Mesenchymal stem cell (in vitro differentiated cells and primary cell): ENCODE results near the gene ZNF574.
"Not testable (repeated sequence)": the region's sequence is repeated elsewhere in the genome, so short reads cannot be mapped to it uniquely, and the experiment has no call there.

Source experiments
- DNase-seq: peaks from one replicate; pipeline ENCODE4 v3.0.0-alpha.2; 2013
- H2AFZ ChIP-seq: one replicate; pipeline ENCODE4 v1.6.1; 2013; ENCODE audit warnings: low read depth, mild to moderate bottlenecking, control low read depth, inconsistent platforms, low read length, moderate library complexity
- H2AK5ac ChIP-seq: 2 replicates; pipeline ENCODE4 v1.6.1; 2013; ENCODE audit warnings: low read length, moderate library complexity, mild to moderate bottlenecking, inconsistent platforms; ENCODE audit not compliant: severe bottlenecking
- H2BK120ac ChIP-seq: one replicate; pipeline ENCODE4 v1.6.1; 2013; ENCODE audit warnings: low read depth, mild to moderate bottlenecking, inconsistent platforms, low read length, moderate library complexity
- H2BK12ac ChIP-seq, 2 experiments: one replicate each; pipeline ENCODE4 v1.6.1; 2013; ENCODE audit warnings: inconsistent platforms in 2 of 2, low read length in 2 of 2, mild to moderate bottlenecking in 2 of 2, moderate library complexity in 2 of 2, control low read depth in 1 of 2
- H2BK15ac ChIP-seq: one replicate; pipeline ENCODE4 v1.6.1; 2013; ENCODE audit warnings: mild to moderate bottlenecking, low read depth, inconsistent platforms; ENCODE audit not compliant: poor library complexity, severe bottlenecking
- H2BK5ac ChIP-seq: 2 replicates; pipeline ENCODE4 v1.6.1; 2013; ENCODE audit warnings: low read depth, mild to moderate bottlenecking, low read length, control low read depth, inconsistent platforms; ENCODE audit not compliant: poor library complexity, severe bottlenecking
- H3K14ac ChIP-seq, 2 experiments: one replicate each; pipeline ENCODE4 v1.6.1; 2013; ENCODE audit warnings: inconsistent platforms in 2 of 2, low read length in 2 of 2, control low read depth in 1 of 2, mild to moderate bottlenecking in 1 of 2, moderate library complexity in 1 of 2
- H3K18ac ChIP-seq, 2 experiments: one replicate each; pipeline ENCODE4 v1.6.1; 2013; ENCODE audit warnings: inconsistent platforms in 2 of 2, low read length in 2 of 2, control low read depth in 1 of 2, low read depth in 1 of 2, mild to moderate bottlenecking in 1 of 2
- H3K23ac ChIP-seq, 2 experiments: one replicate each; pipeline ENCODE4 v1.6.1; 2013; ENCODE audit warnings: inconsistent platforms in 2 of 2, low read length in 2 of 2, mild to moderate bottlenecking in 2 of 2, moderate library complexity in 2 of 2, control low read depth in 1 of 2
- H3K27ac ChIP-seq: 2 replicates; pipeline ENCODE4 v1.5.1; 2013; ENCODE audit warnings: mild to moderate bottlenecking, moderate library complexity, low read length, control low read depth, inconsistent platforms; ENCODE audit not compliant: poor library complexity, severe bottlenecking
- H3K27me3 ChIP-seq, 2 experiments: 2 replicates each; pipeline versions ENCODE4 v1.6.1 to v1.7.0; 2013; ENCODE audit warnings: low read length in 2 of 2, mild to moderate bottlenecking in 2 of 2, moderate library complexity in 2 of 2, control low read depth in 1 of 2, inconsistent platforms in 1 of 2; ENCODE audit not compliant: control insufficient read depth in 1 of 2, insufficient read depth in 1 of 2
- H3K36me3 ChIP-seq, 2 experiments: 2 replicates each; pipeline versions ENCODE4 v1.6.1 to v1.7.0; 2013; ENCODE audit warnings: low read length in 2 of 2, control low read depth in 1 of 2, inconsistent platforms in 1 of 2, low read depth in 1 of 2, mild to moderate bottlenecking in 1 of 2; ENCODE audit not compliant: insufficient read depth in 2 of 2, control insufficient read depth in 1 of 2
- H3K4ac ChIP-seq, 2 experiments: one replicate each; pipeline ENCODE4 v1.6.1; 2013; ENCODE audit warnings: inconsistent platforms in 2 of 2, low read length in 2 of 2, mild to moderate bottlenecking in 2 of 2, moderate library complexity in 2 of 2, control low read depth in 1 of 2, low read depth in 1 of 2
- H3K4me1 ChIP-seq: 2 replicates; pipeline ENCODE4 v1.6.1; 2013; ENCODE audit warnings: low read depth, low read length, control low read depth; ENCODE audit not compliant: control insufficient read depth, insufficient read depth
- H3K4me2 ChIP-seq: 2 replicates; pipeline ENCODE4 v1.6.1; 2013; ENCODE audit warnings: low read length, mild to moderate bottlenecking, inconsistent platforms; ENCODE audit not compliant: poor library complexity, severe bottlenecking
- H3K4me3 ChIP-seq, 2 experiments: 2 replicates each; pipeline versions ENCODE4 v1.5.1 to v1.7.0; 2013; ENCODE audit warnings: low read length in 2 of 2, mild to moderate bottlenecking in 2 of 2, control low read depth in 1 of 2, low read depth in 1 of 2; ENCODE audit not compliant: insufficient read depth in 1 of 2
- H3K79me1 ChIP-seq: replicated peaks from 2 replicates; pipeline ENCODE4 v1.6.1; 2013; ENCODE audit warnings: mild to moderate bottlenecking, control low read depth, low read length, inconsistent platforms; ENCODE audit not compliant: poor library complexity, severe bottlenecking
- H3K9ac ChIP-seq: 2 replicates; pipeline ENCODE4 v1.7.0; 2013; ENCODE audit warnings: mild to moderate bottlenecking, low read length, moderate library complexity
- H3K9me3 ChIP-seq: 2 replicates; pipeline ENCODE4 v1.7.0; 2013; ENCODE audit warnings: mild to moderate bottlenecking, low read length; ENCODE audit not compliant: control insufficient read depth
- H4K8ac ChIP-seq: one replicate; pipeline ENCODE4 v1.6.1; 2013; ENCODE audit warnings: inconsistent platforms, mild to moderate bottlenecking, low read length, moderate library complexity
- H4K91ac ChIP-seq: one replicate; pipeline ENCODE4 v1.6.1; 2013; ENCODE audit warnings: mild to moderate bottlenecking, low read length, inconsistent platforms
- WGBS: methylation state at CpG from one replicate; pipeline ENCODE4 v1.1.7; 2013; ENCODE audit warnings: mixed read lengths; 5-methylcytosine and 5-hydroxymethylcytosine counted together

The ZNF574 gene

GRCh38 chr19:42038666-42039065 lies 37.3 kb upstream of the ZNF574 start:
- Histone ChIP-seq H2AFZ (no peak overlapping the region), H3K9me3 (no peaks in the 10 kb centered on the region), H3K4ac (no peak overlapping the region), H3K27me3 (peaks cover 29 to 52% of the 10 kb centered on the region in 2 experiments), H2BK12ac (no peak overlapping the region), H3K23ac (no peak overlapping the region), H3K36me3 (no peaks in the 10 kb centered on the region), H2BK5ac (no peak overlapping the region), H3K14ac (no peak overlapping the region), H2AK5ac (no peak overlapping the region), H3K9ac (no peak overlapping the region), H2BK15ac (no peak overlapping the region), H3K4me2 (no peak overlapping the region), H3K4me1 (peaks cover 5% of the 10 kb centered on the region), H3K18ac (no peak overlapping the region), H3K27ac (no peak overlapping the region), H4K91ac (no peak overlapping the region), H2BK120ac (no peak overlapping the region), H3K4me3 (no peak overlapping the region), H3K79me1 (no peaks in the 10 kb centered on the region), H4K8ac (peak overlapping the region; percentile 37)
- WGBS, result 89% methylated on average over 6 of the region's 6 CpGs
- no peak for DNase-seq

GRCh38 chr19:42040031-42040430 lies 35.9 kb upstream of the ZNF574 start:
- H2AK5ac ChIP-seq, result no peak overlapping the region
- no peak overlapping the region for H4K91ac ChIP-seq
- no peaks in the 10 kb centered on the region for H3K36me3 ChIP-seq
- peaks cover 31 to 55% of the 10 kb centered on the region in 2 experiments for H3K27me3 ChIP-seq
- H3K4me2 ChIP-seq, result no peak overlapping the region
- H3K23ac ChIP-seq, result no peak overlapping the region
- no peak overlapping the region for H3K27ac ChIP-seq
- no peak overlapping the region for H2AFZ ChIP-seq
- H2BK120ac ChIP-seq, result no peak overlapping the region
- no peak overlapping the region for H3K4me3 ChIP-seq
- H3K9me3 ChIP-seq, result no peaks in the 10 kb centered on the region
- H2BK15ac ChIP-seq, result no peak overlapping the region
- peaks cover 3% of the 10 kb centered on the region for H3K4me1 ChIP-seq
- DNase-seq, result no peak
- no peak overlapping the region for H3K14ac ChIP-seq
- no peak overlapping the region for H3K4ac ChIP-seq
- no peaks in the 10 kb centered on the region for H3K79me1 ChIP-seq
- H3K9ac ChIP-seq, result no peak overlapping the region
- no peak overlapping the region for H4K8ac ChIP-seq
- H2BK12ac ChIP-seq, result no peak overlapping the region
- H3K18ac ChIP-seq, result no peak overlapping the region
- H2BK5ac ChIP-seq, result no peak overlapping the region

- H3K9ac ChIP-seq, H2BK12ac ChIP-seq, H2AK5ac ChIP-seq, H3K14ac ChIP-seq, H3K18ac ChIP-seq, H4K8ac ChIP-seq, H3K4me1 ChIP-seq, DNase-seq, H3K23ac ChIP-seq, H3K36me3 ChIP-seq, H2BK5ac ChIP-seq, H3K4me2 ChIP-seq, H3K4ac ChIP-seq, H4K91ac ChIP-seq, H3K4me3 ChIP-seq, H2BK120ac ChIP-seq, H3K9me3 ChIP-seq, H2BK15ac ChIP-seq, H3K79me1 ChIP-seq, H2AFZ ChIP-seq, H3K27ac ChIP-seq: not testable (repeated sequence)
- peaks cover 35 to 60% of the 10 kb centered on the region in 2 experiments for H3K27me3 ChIP-seq
- WGBS, result 86% methylated on average over 8 of the region's 9 CpGs
Measured at GRCh38 chr19:42040491-42040890, 35.5 kb upstream of the ZNF574 start.

GRCh38 chr19:42042455-42043170 lies 33.4 kb upstream of the ZNF574 start:
- no peaks in the 10 kb centered on the region for H3K9me3 ChIP-seq
- no peak overlapping the region for H2BK5ac ChIP-seq
- no peak overlapping the region for H3K9ac ChIP-seq
- no peaks in the 10 kb centered on the region for H3K36me3 ChIP-seq
- H2BK120ac ChIP-seq, result no peak overlapping the region
- no peak overlapping the region for H2AK5ac ChIP-seq
- H3K14ac ChIP-seq, result no peak overlapping the region
- 86% methylated on average over 24 of the region's 30 CpGs for WGBS
- no peak overlapping the region for H2BK12ac ChIP-seq
- H3K4me3 ChIP-seq, result no peak overlapping the region
- no peak for DNase-seq
- H4K8ac ChIP-seq, result no peak overlapping the region
- H2BK15ac ChIP-seq, result no peak overlapping the region
- H3K23ac ChIP-seq, result no peak overlapping the region
- no peak overlapping the region for H4K91ac ChIP-seq
- no peak overlapping the region for H3K18ac ChIP-seq
- no peak overlapping the region for H2AFZ ChIP-seq
- peaks cover 37 to 70% of the 10 kb centered on the region in 2 experiments for H3K27me3 ChIP-seq
- H3K79me1 ChIP-seq, result no peaks in the 10 kb centered on the region
- H3K4me1 ChIP-seq, result peaks cover 3% of the 10 kb centered on the region
- no peak overlapping the region for H3K4ac ChIP-seq
- H3K27ac ChIP-seq, result no peak overlapping the region
- H3K4me2 ChIP-seq, result no peak overlapping the region
